Activated CD4-positive, alpha-beta T cell treated with anti-CD3 and anti-CD28 coated beads for 48 hours (primary cell): Measurements from ENCODE around the gene CHAF1A.

Experiments used
- DNase-seq: peaks from one replicate; pipeline ENCODE4 v3.0.0-alpha.2; 2020

Gene CHAF1A

GRCh38 chr19:4402171-4403004, at the start of gene CHAF1A:
CHAF1A (plus strand) TSS chr19:4402640; CDS start chr19:4402763, 123 bp downstream.
- DNase-seq, result peak; percentile 99

GRCh38 chr19:4352701-4353121, 49.7 kb upstream of the CHAF1A start:
- DNase-seq, result peak; percentile 64

GRCh38 chr19:4354282-4354681, 48.2 kb upstream of the CHAF1A start:
- no peak for DNase-seq

- no peak for DNase-seq
Observed at GRCh38 chr19:4354897-4355296, 47.5 kb upstream of the CHAF1A start.

GRCh38 chr19:4357095-4357797, 45.2 kb upstream of the CHAF1A start:
- no peak for DNase-seq

GRCh38 chr19:4357921-4358326, 44.5 kb upstream of the CHAF1A start:
- no peak for DNase-seq

- no peak for DNase-seq
Observed at GRCh38 chr19:4358709-4359626, 43.5 kb upstream of the CHAF1A start.

- no peak for DNase-seq
Observed at GRCh38 chr19:4359627-4360000, 42.8 kb upstream of the CHAF1A start.

GRCh38 chr19:4360081-4360569, 42.3 kb upstream of the CHAF1A start:
- DNase-seq, result no peak

GRCh38 chr19:4360641-4361151, 41.7 kb upstream of the CHAF1A start:
- no peak for DNase-seq

GRCh38 chr19:4361152-4362046, 41.0 kb upstream of the CHAF1A start:
- DNase-seq, result no peak

GRCh38 chr19:4362101-4362828, 40.2 kb upstream of the CHAF1A start:
- DNase-seq, result no peak

- DNase-seq, result no peak
Observed at GRCh38 chr19:4362831-4363545, 39.5 kb upstream of the CHAF1A start.

- DNase-seq, result no peak
Observed at GRCh38 chr19:4363571-4364304, 38.7 kb upstream of the CHAF1A start.

GRCh38 chr19:4365341-4365740, 37.1 kb upstream of the CHAF1A start:
- DNase-seq, result no peak

- DNase-seq, result no peak
Observed at GRCh38 chr19:4365791-4366665, 36.4 kb upstream of the CHAF1A start.

GRCh38 chr19:4366666-4367335, 35.6 kb upstream of the CHAF1A start:
- DNase-seq, result no peak

GRCh38 chr19:4367336-4367723, 35.1 kb upstream of the CHAF1A start:
- no peak for DNase-seq
